Tongue (tissue), 2 donors: ENCODE measurements around the gene LSM12. TPM values are rescaled to one million over a fixed set of nuclear protein-coding genes. Genes with fewer than 3 reads are reported as not detected.
"Not testable (repeated sequence)": the region's sequence is repeated elsewhere in the genome, so short reads cannot be mapped to it uniquely, and the experiment has no call there.

Experiments used
- DNase-seq: peaks from one replicate; pipeline ENCODE4 v3.0.0-alpha.2; 2015
- total RNA-seq: library from RNA; depleted of rRNA; stranded (reverse); fragments of >200 nt; gene quantifications from one replicate; pipeline ENCODE4 v1.2.3, GENCODE V29; 2014

LSM12 gene
- total RNA-seq, 1 donor from 2014 or later, result 22.6 TPM

GRCh38 chr17:44007346-44008204 lies 58.9 kb downstream of the LSM12 start:
- DNase-seq, result peak; percentile 21

- peak; percentile 97 for DNase-seq
Measured at GRCh38 chr17:44006598-44007345, 59.7 kb downstream of the LSM12 start.

GRCh38 chr17:44006272-44006597 lies 60.2 kb downstream of the LSM12 start:
- DNase-seq, result no peak

GRCh38 chr17:44005527-44006271 lies 60.8 kb downstream of the LSM12 start:
- no peak for DNase-seq

GRCh38 chr17:44004761-44005526 lies 61.5 kb downstream of the LSM12 start:
- DNase-seq, result no peak

GRCh38 chr17:44004077-44004760 lies 62.3 kb downstream of the LSM12 start, which contains the start of gene NAGS:
Gene NAGS, plus strand, starts transcription at chr17:44004622. Its CDS starts 42 bp downstream, at chr17:44004664.
- no peak for DNase-seq

GRCh38 chr17:44002141-44002848 lies 64.2 kb downstream of the LSM12 start:
- no peak for DNase-seq

GRCh38 chr17:44001461-44001920 lies 65.0 kb downstream of the LSM12 start:
- no peak for DNase-seq

- DNase-seq, result no peak
Measured at GRCh38 chr17:44000871-44001460, 65.5 kb downstream of the LSM12 start.

- no peak for DNase-seq
Measured at GRCh38 chr17:44000141-44000860, 66.2 kb downstream of the LSM12 start.

GRCh38 chr17:43999024-43999423 lies 67.4 kb downstream of the LSM12 start:
- DNase-seq, result no peak

- DNase-seq, result no peak
Measured at GRCh38 chr17:43998552-43998951, 67.9 kb downstream of the LSM12 start.

- not testable (repeated sequence) for DNase-seq
Measured at GRCh38 chr17:43997180-43997579, 69.3 kb downstream of the LSM12 start.

- DNase-seq, result no peak
Measured at GRCh38 chr17:43995150-43995471, 71.4 kb downstream of the LSM12 start.

GRCh38 chr17:43994272-43995149 lies 72.0 kb downstream of the LSM12 start:
- DNase-seq, result peak; percentile 61

- DNase-seq, result no peak
Measured at GRCh38 chr17:43992641-43993040, 73.8 kb downstream of the LSM12 start.

GRCh38 chr17:43988301-43988700 lies 78.2 kb downstream of the LSM12 start:
- DNase-seq, result no peak
